Retina (tissue), 1 donor: Measurements from ENCODE around the gene COLEC12.

ENCODE experiments used
- DNase-seq: peaks from one replicate; pipeline ENCODE4 v3.0.0-alpha.2; 2016

The COLEC12 gene

DNA sequence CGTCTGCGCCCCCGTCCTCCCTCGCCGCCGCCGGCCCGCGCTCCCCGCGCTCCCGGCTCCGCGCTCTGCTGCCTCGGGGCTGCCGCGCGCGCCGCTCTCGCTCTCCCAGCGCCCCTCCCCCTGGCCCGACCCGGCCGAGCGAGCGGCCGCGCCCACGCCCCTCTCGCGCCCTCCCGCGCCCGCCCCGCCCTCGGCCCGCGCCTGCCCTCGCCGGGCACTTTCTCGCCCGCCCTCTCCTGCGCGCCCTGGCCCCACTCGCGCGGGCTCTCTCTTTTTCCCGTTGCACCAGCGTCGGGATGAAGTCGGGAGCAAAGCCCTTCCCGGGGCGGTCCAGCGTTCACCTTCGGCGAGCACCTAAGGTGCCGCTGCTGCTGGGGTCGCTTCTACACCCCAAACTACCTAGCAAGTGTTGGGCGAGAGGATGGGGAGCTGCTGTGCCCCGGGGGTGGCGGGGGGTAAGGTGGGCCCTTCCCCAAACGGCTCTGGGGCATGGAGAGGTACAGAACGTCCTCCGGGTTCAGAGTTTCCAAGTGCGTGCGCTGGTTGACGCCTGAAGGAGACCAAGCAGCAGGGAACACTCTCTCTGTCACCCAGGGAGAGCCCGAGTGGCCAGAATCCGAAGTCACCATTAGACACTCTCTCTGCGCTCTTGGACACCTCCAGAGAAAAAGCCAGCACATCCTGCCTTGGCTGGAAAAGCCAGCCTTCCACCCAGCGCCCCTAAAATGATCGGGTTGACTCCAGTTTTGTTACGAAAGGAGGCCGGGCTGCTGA lies at the start of gene COLEC12:
Gene COLEC12, minus strand, starts transcription at position 70 of the 774 bp plus-strand sequence. CDS start 187 bp downstream, outside the sequence.
- DNase-seq, result peak; percentile 63

DNA sequence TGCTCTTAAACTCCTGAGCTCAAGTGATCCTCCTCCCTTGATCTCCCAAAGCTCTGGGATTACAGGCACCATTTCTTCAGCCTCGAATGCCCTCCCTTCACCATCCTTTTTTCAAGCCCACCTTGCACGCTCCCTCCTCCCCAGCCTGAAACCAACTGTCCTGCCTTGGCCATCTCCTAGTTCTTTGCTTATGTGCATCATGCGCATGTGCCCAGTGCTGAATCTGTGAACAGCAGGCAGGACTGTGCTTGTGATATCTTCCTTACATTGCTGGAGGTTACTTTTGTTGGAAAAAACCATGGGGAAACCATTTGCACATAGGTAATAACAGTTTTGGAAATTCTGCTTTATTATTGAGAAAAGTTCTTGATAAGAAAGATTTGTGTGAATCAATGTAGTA lies 49.5 kb upstream of the COLEC12 start:
- DNase-seq, result no peak

- DNase-seq, result no peak
These were observed 43.1 kb upstream of the COLEC12 start for GRCh38 chr18:543447-544078.

DNA sequence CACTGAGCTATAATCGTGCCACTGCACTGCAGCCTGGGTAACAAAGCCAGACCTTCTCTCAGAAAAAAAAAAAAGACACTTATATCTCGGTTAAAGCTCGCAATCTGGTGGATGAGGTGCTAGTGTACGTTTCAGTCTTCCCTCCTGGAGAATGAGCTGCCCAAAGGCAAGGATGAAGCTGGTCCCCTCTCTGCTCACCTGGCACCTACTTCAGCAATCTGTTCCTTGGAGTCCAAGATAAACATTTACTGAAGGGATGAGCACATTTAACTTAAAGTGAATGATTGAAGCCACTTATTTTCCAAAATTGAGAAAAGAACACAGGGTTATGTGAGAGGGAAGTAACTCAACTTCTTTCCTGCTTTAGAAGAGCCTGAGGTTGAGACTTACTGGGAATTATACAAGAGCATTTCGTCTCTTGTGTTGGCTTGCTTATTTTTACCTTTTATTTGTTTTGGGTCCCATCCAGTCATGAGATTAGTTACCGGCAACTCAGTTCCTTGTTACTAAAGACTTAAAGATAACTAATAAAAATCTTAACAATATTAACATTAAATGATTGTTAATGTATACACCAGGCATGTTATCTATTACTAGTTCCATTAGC lies 33.6 kb upstream of the COLEC12 start:
- no peak for DNase-seq

GRCh38 chr18:532632-533031 lies 32.1 kb upstream of the COLEC12 start:
- DNase-seq, result no peak

DNA sequence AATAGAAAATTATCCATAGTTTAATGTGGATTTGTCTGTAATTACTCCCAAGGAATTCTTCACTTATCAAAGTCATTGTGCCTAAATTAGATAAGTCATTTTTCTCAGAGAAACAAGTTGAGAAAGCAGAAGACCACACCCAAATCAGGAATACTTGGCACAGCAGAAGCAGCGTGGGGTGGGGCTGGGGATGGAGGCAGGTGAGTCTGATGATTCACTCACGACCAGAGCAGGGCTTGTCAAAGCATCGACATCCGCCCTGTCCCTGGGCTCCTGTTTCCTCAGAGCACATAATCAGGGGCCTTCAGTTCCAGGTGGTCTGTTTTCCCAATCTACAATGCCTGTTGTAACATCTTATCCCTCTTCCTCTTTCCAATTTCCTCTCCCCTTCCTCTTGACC lies 31.5 kb upstream of the COLEC12 start:
- no peak for DNase-seq

GRCh38 chr18:527146-527545 lies 26.6 kb upstream of the COLEC12 start:
- no peak for DNase-seq

- no peak for DNase-seq
These were observed 26.2 kb upstream of the COLEC12 start for GRCh38 chr18:526681-527080.

DNA sequence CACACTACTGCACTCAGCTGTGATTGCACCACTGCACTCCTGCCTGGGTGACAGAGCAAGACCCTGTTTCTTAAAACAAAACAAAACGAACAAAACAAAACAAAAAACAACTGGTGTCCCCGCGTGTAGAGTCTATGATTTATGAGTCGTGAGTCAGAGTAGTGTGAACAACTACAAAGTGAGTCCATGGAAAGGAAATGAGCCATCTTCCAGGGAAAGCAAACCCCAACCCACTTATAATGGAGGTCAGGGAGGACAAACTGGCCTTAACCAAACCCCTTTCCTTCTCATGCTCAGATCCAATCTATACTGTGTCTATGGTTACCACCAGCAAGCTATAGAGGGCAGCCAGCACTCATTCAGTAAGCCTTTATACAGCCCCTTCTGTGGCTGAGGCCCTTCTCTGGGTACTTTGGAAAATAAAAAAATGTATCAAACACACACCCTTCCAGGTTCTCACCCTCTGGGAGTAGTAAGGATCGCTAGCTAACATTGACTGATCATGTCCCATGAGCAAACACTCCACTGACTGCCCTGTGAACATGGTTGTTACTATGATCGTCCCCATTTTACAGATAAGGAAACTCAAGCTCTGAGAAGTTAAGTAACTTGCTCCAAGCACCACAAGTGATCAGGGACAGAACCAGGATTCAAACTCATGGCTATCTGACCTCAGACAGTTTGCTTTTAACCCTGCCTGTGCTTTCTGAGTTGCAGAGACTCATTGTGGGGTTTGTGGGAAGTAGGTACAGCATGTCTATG lies 24.7 kb upstream of the COLEC12 start:
- DNase-seq, result no peak

GRCh38 chr18:524466-524865 lies 24.0 kb upstream of the COLEC12 start:
- no peak for DNase-seq

- DNase-seq, result no peak
These were observed 23.1 kb upstream of the COLEC12 start for GRCh38 chr18:523561-523960.

DNA sequence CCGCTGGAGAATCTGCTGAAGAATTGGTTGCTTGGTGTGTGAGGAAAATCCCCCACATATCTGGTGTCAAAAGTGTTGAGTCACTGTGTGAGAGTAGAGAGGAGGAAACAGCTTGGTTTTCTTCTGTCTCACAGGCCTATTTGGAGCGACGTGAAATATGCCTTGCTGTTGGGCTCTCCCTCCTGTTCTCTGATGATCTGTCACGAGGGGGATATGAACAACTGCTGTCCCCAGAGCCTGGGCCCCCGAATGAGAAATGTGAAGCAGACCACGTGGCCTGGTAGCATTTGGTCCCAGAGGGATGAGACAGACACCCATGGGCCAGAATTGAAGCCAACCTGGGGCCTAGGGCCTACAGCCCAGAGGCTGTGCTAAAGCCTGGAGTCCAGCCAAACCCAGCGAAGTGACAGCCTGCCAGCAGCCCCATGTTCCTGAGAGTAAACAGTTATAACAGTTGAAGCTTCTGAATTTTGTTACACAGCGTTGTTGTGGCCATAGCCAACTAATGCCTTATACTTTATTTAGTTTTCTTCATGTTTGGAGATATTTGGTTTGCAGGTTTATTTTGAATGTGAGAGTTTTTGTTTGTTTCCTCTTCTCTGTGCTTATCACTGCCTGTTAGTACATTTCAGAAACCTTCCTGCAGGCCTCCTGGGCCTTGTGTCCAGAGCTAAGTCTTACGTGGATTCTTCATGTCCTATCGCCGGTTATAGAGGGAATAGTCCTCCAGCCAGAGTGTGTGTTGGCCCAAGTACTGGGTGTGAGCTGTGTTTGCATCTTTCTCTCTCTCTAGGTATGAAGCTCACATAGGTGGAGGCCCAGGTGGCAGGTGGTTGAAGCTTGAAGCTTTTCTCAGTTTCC lies 18.7 kb upstream of the COLEC12 start:
- DNase-seq, result no peak

- DNase-seq, result no peak
These were observed 17.6 kb upstream of the COLEC12 start for GRCh38 chr18:518081-518480.

- no peak for DNase-seq
These were observed 15.3 kb upstream of the COLEC12 start for GRCh38 chr18:515838-516237.

DNA sequence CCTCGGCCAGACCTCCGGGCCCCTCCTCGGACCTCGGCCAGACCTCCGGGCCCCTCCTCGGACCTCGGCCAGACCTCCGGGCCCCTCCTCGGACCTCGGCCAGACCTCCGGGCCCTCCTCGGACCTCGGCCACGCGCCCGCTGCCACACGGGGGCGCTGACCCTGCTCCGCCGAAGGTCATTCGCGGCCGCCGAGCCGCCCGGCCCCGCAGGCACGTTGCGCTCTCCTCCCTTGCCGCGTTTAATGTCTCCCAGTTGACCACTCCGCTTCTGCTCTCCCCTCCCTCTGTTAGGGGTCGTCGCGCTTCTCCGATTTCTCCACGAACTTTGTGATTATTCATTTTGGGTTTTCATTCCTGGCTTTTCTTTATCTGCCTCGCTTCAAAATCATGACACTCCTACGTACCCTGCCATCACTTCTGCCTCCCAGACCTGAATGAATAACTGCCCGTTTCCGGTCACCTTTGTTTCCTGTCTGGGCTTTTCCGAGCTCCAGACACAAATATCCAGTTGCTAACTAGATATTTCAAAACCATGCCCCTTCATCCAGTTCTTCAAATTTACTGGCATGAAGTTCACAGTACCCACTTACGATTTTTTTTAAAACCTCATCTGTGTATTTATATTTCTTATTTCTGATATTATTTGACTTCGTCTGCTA lies 14.8 kb upstream of the COLEC12 start:
- no peak for DNase-seq

GRCh38 chr18:513826-514530 lies 13.5 kb upstream of the COLEC12 start:
- DNase-seq, result no peak

DNA sequence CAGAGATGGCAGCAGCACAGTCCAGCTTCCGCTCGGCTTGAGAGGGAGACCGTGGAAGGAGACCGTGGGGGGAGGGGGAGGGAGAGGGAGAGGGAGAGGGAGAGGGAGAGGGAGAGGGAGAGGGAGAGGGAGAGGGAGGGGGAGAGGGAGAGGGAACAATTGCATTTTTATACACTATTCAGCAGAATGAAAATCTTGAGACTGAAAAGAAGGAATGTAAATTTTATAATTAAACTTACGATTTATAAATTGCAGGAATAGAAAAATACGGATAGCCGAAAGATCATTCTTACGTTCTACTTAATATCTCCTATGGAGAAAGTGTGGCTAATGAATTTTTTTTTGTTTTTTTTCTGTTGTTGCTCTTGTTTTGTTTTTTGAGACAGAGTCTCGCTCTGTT lies 12.5 kb upstream of the COLEC12 start:
- DNase-seq, result no peak

- no peak for DNase-seq
These were observed 8.3 kb upstream of the COLEC12 start for GRCh38 chr18:508835-509234.

DNA sequence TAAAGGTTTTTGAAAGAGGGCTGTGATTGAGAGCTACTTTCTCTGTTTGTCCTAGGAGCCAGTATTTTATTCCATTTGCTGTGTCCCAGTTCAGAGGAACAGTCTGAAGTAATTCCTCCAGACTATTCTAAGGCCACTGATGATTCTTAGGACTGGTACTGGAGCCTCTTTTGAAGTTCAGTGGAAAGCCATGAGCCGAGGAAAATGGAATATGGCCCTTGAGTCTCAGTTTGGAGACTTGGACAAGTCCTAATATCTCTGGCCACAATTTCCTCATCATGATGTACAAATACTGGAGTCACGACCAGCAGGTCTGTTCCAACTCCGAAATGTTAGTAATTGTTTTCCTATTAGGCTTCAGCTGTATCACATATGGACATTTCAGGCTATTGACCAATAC lies 7.1 kb upstream of the COLEC12 start:
- no peak for DNase-seq

GRCh38 chr18:506801-507200 lies 6.3 kb upstream of the COLEC12 start:
- DNase-seq, result no peak

- DNase-seq, result no peak
These were observed 5.8 kb upstream of the COLEC12 start for GRCh38 chr18:506264-506663.
